DOHH2 (cell line): ENCODE measurements around the gene CABLES1.

ENCODE experiments used
- H3F3A ChIP-seq: fragments of 200-600 bp; sonication (generic), shearing (Covaris generic); 2 replicates; pipeline ENCODE4 v1.6.0; 2016; ENCODE audit warnings: antibody characterized with exemption, mild to moderate bottlenecking; ENCODE audit not compliant: control insufficient read depth, insufficient read depth
- H3K27ac ChIP-seq: fragments of 200-600 bp; sonication (generic); 2 replicates; pipeline ENCODE4 v1.5.1; 2014; ENCODE audit warnings: low read depth, mild to moderate bottlenecking, low read length, moderate library complexity
- H3K27me3 ChIP-seq: fragments of 200-600 bp; sonication (generic); 2 replicates; pipeline ENCODE4 v1.6.1; 2014; ENCODE audit warnings: mild to moderate bottlenecking, low read length, mixed read lengths; ENCODE audit not compliant: control insufficient read depth
- H3K36me3 ChIP-seq: fragments of 200-600 bp; sonication (generic); 2 replicates; pipeline ENCODE4 v1.6.1; 2014; ENCODE audit warnings: mild to moderate bottlenecking, low read length, moderate library complexity, mixed read lengths; ENCODE audit not compliant: control insufficient read depth
- H3K4me1 ChIP-seq: fragments of 200-600 bp; sonication (generic); 2 replicates; pipeline ENCODE4 v1.6.1; 2014; ENCODE audit warnings: mild to moderate bottlenecking, low read length, mixed read lengths; ENCODE audit not compliant: control insufficient read depth
- H3K4me2 ChIP-seq: fragments of 200-600 bp; sonication (generic); 2 replicates; pipeline ENCODE4 v1.6.0; 2014; ENCODE audit warnings: mild to moderate bottlenecking, low read length, moderate library complexity
- H3K4me3 ChIP-seq: fragments of 200-600 bp; sonication (generic); 2 replicates; pipeline ENCODE4 v1.5.1; 2014; ENCODE audit warnings: mild to moderate bottlenecking, low read length, mixed read lengths
- H3K79me2 ChIP-seq: fragments of 200-600 bp; sonication (generic); 2 replicates; pipeline ENCODE4 v1.6.1; 2014; ENCODE audit warnings: mild to moderate bottlenecking, low read length, mixed read lengths; ENCODE audit not compliant: control insufficient read depth
- H3K9me2 ChIP-seq: fragments of 200-600 bp; sonication (generic); replicated peaks from 2 replicates; pipeline ENCODE4 v1.6.1; 2014; ENCODE audit warnings: mild to moderate bottlenecking, low read length, mixed read lengths; ENCODE audit not compliant: control insufficient read depth
- H3K9me3 ChIP-seq: fragments of 200-600 bp; sonication (generic); 2 replicates; pipeline ENCODE4 v1.6.1; 2014; ENCODE audit warnings: antibody characterized with exemption, low read length, mixed read lengths; ENCODE audit not compliant: control insufficient read depth, insufficient read depth
- H4K20me1 ChIP-seq: fragments of 200-600 bp; sonication (generic); 2 replicates; pipeline ENCODE4 v1.6.0; 2014; ENCODE audit warnings: low read depth, mild to moderate bottlenecking, antibody characterized with exemption, low read length, moderate library complexity; ENCODE audit not compliant: control insufficient read depth, insufficient read depth
- CTCF ChIP-seq: fragments of 200-600 bp; sonication (generic); IDR thresholded peaks from one replicate; pipeline ENCODE4 v1.5.1; 2014; ENCODE audit warnings: antibody characterized with exemption, mild to moderate bottlenecking, low read depth, low read length; ENCODE audit not compliant: poor library complexity, severe bottlenecking
- EZH2phosphoT487 ChIP-seq: fragments of 200-600 bp; sonication (generic); IDR thresholded peaks from 2 replicates; pipeline ENCODE4 v1.6.1; 2017; ENCODE audit warnings: borderline replicate concordance, mild to moderate bottlenecking, antibody characterized with exemption, low read length, moderate library complexity, mixed read lengths

Gene CABLES1

GRCh38 chr18:23191232-23191631 is 55.9 kb downstream of the CABLES1 start:
- H3K4me2 ChIP-seq: no peak overlapping the region
- H4K20me1 ChIP-seq: no peaks in the 10 kb centered on the region
- peaks cover 17% of the 10 kb centered on the region for H3K4me1 ChIP-seq
- H3K4me3 ChIP-seq: no peak overlapping the region
- H3K36me3 ChIP-seq: no peaks in the 10 kb centered on the region
- H3K9me2 ChIP-seq: no peaks in the 10 kb centered on the region
- H3K27ac ChIP-seq: no peak overlapping the region
- H3K27me3 ChIP-seq: no peaks in the 10 kb centered on the region
- H3K79me2 ChIP-seq: no peaks in the 10 kb centered on the region
- H3K9me3 ChIP-seq: no peaks in the 10 kb centered on the region
- no peaks in the 10 kb centered on the region for H3F3A ChIP-seq
- TF ChIP-seq EZH2phosphoT487 (no peak), CTCF (no peak)

GRCh38 chr18:23193742-23194141 is 58.5 kb downstream of the CABLES1 start:
- Histone ChIP-seq H3K9me3 (no peaks in the 10 kb centered on the region), H3K4me1 (peaks cover 17% of the 10 kb centered on the region), H3K27ac (no peak overlapping the region), H3K4me2 (no peak overlapping the region), H3K9me2 (no peaks in the 10 kb centered on the region), H3K79me2 (no peaks in the 10 kb centered on the region), H3K27me3 (no peaks in the 10 kb centered on the region), H4K20me1 (no peaks in the 10 kb centered on the region), H3F3A (no peaks in the 10 kb centered on the region), H3K4me3 (no peak overlapping the region), H3K36me3 (no peaks in the 10 kb centered on the region)
- TF ChIP-seq EZH2phosphoT487 (no peak), CTCF (no peak)

- no peaks in the 10 kb centered on the region for H4K20me1 ChIP-seq
- H3K27me3 ChIP-seq: no peaks in the 10 kb centered on the region
- no peak overlapping the region for H3K27ac ChIP-seq
- no peaks in the 10 kb centered on the region for H3K36me3 ChIP-seq
- no peak for TF ChIP-seq CTCF
- TF ChIP-seq EZH2phosphoT487: no peak
- no peaks in the 10 kb centered on the region for H3F3A ChIP-seq
- H3K4me2 ChIP-seq: no peak overlapping the region
- H3K4me1 ChIP-seq: peaks cover 17% of the 10 kb centered on the region
- no peaks in the 10 kb centered on the region for H3K79me2 ChIP-seq
- no peaks in the 10 kb centered on the region for H3K9me2 ChIP-seq
- H3K9me3 ChIP-seq: no peaks in the 10 kb centered on the region
- H3K4me3 ChIP-seq: no peak overlapping the region
Measured at GRCh38 chr18:23194155-23194996, 59.1 kb downstream of the CABLES1 start.
